Activated CD4-positive, alpha-beta T cell treated with anti-CD3 and anti-CD28 coated beads, Interleukin-2, amount 10 ng/mL, durations not matched to agents 7 days and 5 days (primary cell): ENCODE data around the gene MPI. TPM values are rescaled to one million over a fixed set of nuclear protein-coding genes. Genes with fewer than 3 reads are reported as not detected.
"Not testable (repeated sequence)": the region's sequence is repeated elsewhere in the genome, so short reads cannot be mapped to it uniquely, and the experiment has no call there.

Experiments
- CTCF ChIA-PET: fragments of 350-600 bp; sonication (Branson Sonifier 250); formaldehyde crosslinking; loops from one replicate; lab custom pipeline; 2021; ENCODE audit warnings: antibody characterized with exemption; lab: Charles Lee
- POLR2A ChIA-PET: fragments of 350-600 bp; sonication (Branson Sonifier 250); formaldehyde crosslinking; loops from one replicate; lab custom pipeline; 2021; ENCODE audit warnings: antibody characterized with exemption; lab: Charles Lee
- DNase-seq: peaks from one replicate; pipeline ENCODE4 v3.0.0-alpha.2; 2020
- H3K27ac Mint-ChIP-seq: one replicate; pipeline ENCODE4 v1.8.0; 2021; ENCODE audit warnings: mild to moderate bottlenecking, moderate library complexity, mixed read lengths
- H3K27me3 Mint-ChIP-seq: one replicate; pipeline ENCODE4 v1.8.0; 2021; ENCODE audit warnings: mixed read lengths
- H3K36me3 Mint-ChIP-seq: one replicate; pipeline ENCODE4 v1.8.0; 2021; ENCODE audit warnings: low read depth, mixed read lengths
- H3K4me1 Mint-ChIP-seq: one replicate; pipeline ENCODE4 v1.8.0; 2021; ENCODE audit warnings: mixed read lengths
- H3K4me3 Mint-ChIP-seq: one replicate; pipeline ENCODE4 v1.8.0; 2021; ENCODE audit warnings: mild to moderate bottlenecking, moderate library complexity, mixed read lengths
- H3K9me3 Mint-ChIP-seq: one replicate; pipeline ENCODE4 v1.8.0; 2021; ENCODE audit warnings: mixed read lengths
- total RNA-seq, 2 experiments: library from RNA; stranded (reverse); gene quantifications; one replicate each; pipeline ENCODE4 v1.2.3, GENCODE V29; 2021

Gene MPI
- total RNA-seq, 2 experiments from 2014 or later, result 58.1 to 64.1 TPM

GRCh38 chr15:74913799-74914198 lies 24.0 kb downstream of the MPI start:
- CTCF ChIA-PET, result interaction anchor here (0.9 kb wide), 1 partner anchor 12 kb away, joined by 3 read pairs; no protein-coding TSS in a partner anchor
- POLR2A ChIA-PET, H3K9me3 Mint-ChIP-seq, H3K4me1 Mint-ChIP-seq, DNase-seq, H3K27me3 Mint-ChIP-seq, H3K4me3 Mint-ChIP-seq, H3K27ac Mint-ChIP-seq: not testable (repeated sequence)
- H3K36me3 Mint-ChIP-seq, result peaks cover 43% of the 10 kb centered on the region

GRCh38 chr15:74917676-74918075 lies 27.8 kb downstream of the MPI start:
- H3K4me3 Mint-ChIP-seq, result no peak overlapping the region
- H3K4me1 Mint-ChIP-seq, result peaks cover 5% of the 10 kb centered on the region
- no peak overlapping the region for H3K27ac Mint-ChIP-seq
- H3K27me3 Mint-ChIP-seq, result no peaks in the 10 kb centered on the region
- DNase-seq, result no peak
- ChIA-PET CTCF (interaction anchor here (0.6 to 1.4 kb wide), 4 partner anchors 12 to 169 kb away, joined by 3 to 5 read pairs (median 4); no protein-coding TSS in a partner anchor), POLR2A (interaction anchor here (0.7 kb wide), 1 partner anchor 100 kb away, joined by 3 read pairs; no protein-coding TSS in a partner anchor)
- peaks cover 58% of the 10 kb centered on the region for H3K36me3 Mint-ChIP-seq
- H3K9me3 Mint-ChIP-seq, result no peaks in the 10 kb centered on the region

- ChIA-PET CTCF (interaction anchor here (0.6 kb wide), 1 partner anchor 276 kb away, joined by 4 read pairs; no protein-coding TSS in a partner anchor), POLR2A (no interaction called here)
- Mint-ChIP-seq H3K27ac (no peak overlapping the region), H3K4me1 (peaks cover 5% of the 10 kb centered on the region), H3K27me3 (no peaks in the 10 kb centered on the region), H3K36me3 (peaks cover 48% of the 10 kb centered on the region), H3K4me3 (no peak overlapping the region), H3K9me3 (no peaks in the 10 kb centered on the region)
- DNase-seq, result no peak
Measured at GRCh38 chr15:74920456-74920855, 30.6 kb downstream of the MPI start.

DNA sequence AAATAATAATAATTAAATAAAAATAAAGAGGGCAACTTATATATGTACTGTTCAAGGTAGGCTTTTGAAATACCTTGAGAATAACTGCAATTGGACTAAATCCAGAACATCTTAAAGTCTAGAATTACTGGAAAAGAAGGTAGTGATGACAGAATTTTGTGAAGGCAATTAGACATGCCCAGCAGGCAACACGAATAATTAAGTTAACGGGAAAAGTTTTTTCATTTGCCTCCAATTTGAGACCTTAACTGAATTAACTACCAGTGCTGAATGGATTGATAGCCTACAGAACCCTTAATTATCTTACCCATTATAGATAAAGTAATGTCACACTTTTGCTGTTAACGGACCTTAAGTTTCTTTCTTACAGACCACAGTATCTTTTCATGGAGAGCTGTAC lies 34.7 kb downstream of the MPI start:
- peaks cover 5% of the 10 kb centered on the region for H3K4me1 Mint-ChIP-seq
- no peak overlapping the region for H3K4me3 Mint-ChIP-seq
- no peak for DNase-seq
- H3K9me3 Mint-ChIP-seq, result no peaks in the 10 kb centered on the region
- ChIA-PET CTCF (interaction anchor here (1.0 to 1.3 kb wide), 2 partner anchors 18 to 22 kb away, joined by 3 read pairs; partner anchors contain the start of gene FAM219B), POLR2A (no interaction called here)
- H3K27ac Mint-ChIP-seq, result no peak overlapping the region
- H3K27me3 Mint-ChIP-seq, result no peaks in the 10 kb centered on the region
- peaks cover 51% of the 10 kb centered on the region for H3K36me3 Mint-ChIP-seq

- H3K4me1 Mint-ChIP-seq, result peaks cover 17% of the 10 kb centered on the region
- H3K4me3 Mint-ChIP-seq, result no peak overlapping the region
- peaks cover 43% of the 10 kb centered on the region for H3K36me3 Mint-ChIP-seq
- DNase-seq, result no peak
- H3K9me3 Mint-ChIP-seq, result no peaks in the 10 kb centered on the region
- ChIA-PET POLR2A (no interaction called here), CTCF (interaction anchor here (0.6 kb wide), 1 partner anchor 49 kb away, joined by 3 read pairs; no protein-coding TSS in a partner anchor)
- no peak overlapping the region for H3K27ac Mint-ChIP-seq
- H3K27me3 Mint-ChIP-seq, result no peaks in the 10 kb centered on the region
Measured at GRCh38 chr15:74928771-74929198, 38.9 kb downstream of the MPI start.

DNA sequence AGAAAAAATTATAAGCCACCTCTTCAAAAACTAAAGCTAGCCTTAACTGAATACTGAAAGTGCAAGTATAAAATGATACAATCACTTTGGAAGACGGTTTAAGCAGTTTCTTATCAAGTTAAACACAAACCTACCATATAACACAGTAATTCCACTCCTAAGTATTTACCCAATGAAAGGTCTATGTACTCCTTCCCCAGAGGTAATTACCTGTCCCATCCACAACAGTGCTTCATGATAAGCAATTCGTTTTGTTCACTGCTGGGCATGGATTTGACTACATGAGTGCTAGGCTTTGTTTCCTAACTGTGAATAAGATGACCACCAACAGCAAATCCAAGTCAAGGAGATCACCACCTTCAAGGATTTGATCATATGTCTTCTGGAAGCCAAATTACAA lies 43.7 kb downstream of the MPI start:
- ChIA-PET POLR2A (no interaction called here), CTCF (interaction anchor here (0.7 to 2.1 kb wide), 2 partner anchors 27 to 220 kb away, joined by 4 to 7 read pairs; partner anchors contain the start of gene FAM219B)
- H3K36me3 Mint-ChIP-seq, result peaks cover 36% of the 10 kb centered on the region
- H3K27ac Mint-ChIP-seq, result peak overlapping the region; percentile 36
- H3K4me1 Mint-ChIP-seq, result peaks cover 46% of the 10 kb centered on the region
- H3K27me3 Mint-ChIP-seq, result no peaks in the 10 kb centered on the region
- no peak overlapping the region for H3K4me3 Mint-ChIP-seq
- DNase-seq, result no peak
- no peaks in the 10 kb centered on the region for H3K9me3 Mint-ChIP-seq

DNA sequence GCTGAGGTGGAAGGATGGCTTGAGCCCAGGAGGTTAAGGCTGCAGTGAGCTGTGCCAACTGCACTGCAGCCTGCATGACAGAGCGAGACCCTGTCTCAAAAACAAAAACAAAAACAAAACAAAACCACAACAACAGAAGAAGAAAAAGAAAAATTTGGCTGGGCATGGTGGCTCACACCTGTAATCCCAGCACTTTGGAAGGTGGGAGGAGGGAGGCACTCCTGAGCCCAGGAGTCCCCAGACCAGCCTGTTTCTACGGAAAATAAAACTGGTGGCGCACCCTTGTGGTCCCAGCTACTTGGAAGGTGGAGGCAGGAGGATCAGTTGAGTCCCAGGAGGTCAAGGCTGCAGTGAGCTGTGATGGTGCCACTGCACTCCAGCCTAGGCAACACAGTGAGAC lies 45.4 kb downstream of the MPI start:
- Mint-ChIP-seq H3K4me1 (peaks cover 46% of the 10 kb centered on the region), H3K4me3 (peak overlapping the region; percentile 49), H3K36me3 (peaks cover 27% of the 10 kb centered on the region)
- DNase-seq, H3K27me3 Mint-ChIP-seq, POLR2A ChIA-PET, H3K27ac Mint-ChIP-seq, H3K9me3 Mint-ChIP-seq: not testable (repeated sequence)
- CTCF ChIA-PET, result interaction anchor here (0.6 to 2.1 kb wide), 4 partner anchors 29 to 524 kb away, joined by 3 to 7 read pairs (median 3); partner anchors contain the start of gene FAM219B

DNA sequence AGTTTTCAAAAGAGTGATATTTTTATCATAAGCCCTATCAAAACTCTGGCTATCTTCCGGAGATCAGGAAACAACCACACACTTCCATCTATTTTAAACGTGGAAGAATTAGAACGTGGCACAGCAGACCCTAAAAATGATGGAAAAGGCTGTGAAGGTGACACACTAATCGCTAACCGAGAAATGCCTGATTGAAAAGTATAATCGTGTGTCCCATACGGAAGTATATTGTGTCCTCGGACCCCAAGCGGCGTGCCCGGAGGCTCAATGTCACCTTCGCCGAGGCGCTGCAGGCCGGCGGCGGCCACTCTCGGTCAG lies 47.4 kb downstream of the MPI start:
- H3K27me3 Mint-ChIP-seq, result no peaks in the 10 kb centered on the region
- no peaks in the 10 kb centered on the region for H3K9me3 Mint-ChIP-seq
- H3K4me1 Mint-ChIP-seq, result peaks cover 37% of the 10 kb centered on the region
- peaks cover 20% of the 10 kb centered on the region for H3K36me3 Mint-ChIP-seq
- POLR2A ChIA-PET, result no interaction called here
- peak overlapping the region; percentile 87 for H3K4me3 Mint-ChIP-seq
- no peak for DNase-seq
- CTCF ChIA-PET, result interaction anchor here (1.0 kb wide), 1 partner anchor 34 kb away, joined by 4 read pairs; no protein-coding TSS in a partner anchor
- H3K27ac Mint-ChIP-seq, result peak overlapping the region; percentile 97

DNA sequence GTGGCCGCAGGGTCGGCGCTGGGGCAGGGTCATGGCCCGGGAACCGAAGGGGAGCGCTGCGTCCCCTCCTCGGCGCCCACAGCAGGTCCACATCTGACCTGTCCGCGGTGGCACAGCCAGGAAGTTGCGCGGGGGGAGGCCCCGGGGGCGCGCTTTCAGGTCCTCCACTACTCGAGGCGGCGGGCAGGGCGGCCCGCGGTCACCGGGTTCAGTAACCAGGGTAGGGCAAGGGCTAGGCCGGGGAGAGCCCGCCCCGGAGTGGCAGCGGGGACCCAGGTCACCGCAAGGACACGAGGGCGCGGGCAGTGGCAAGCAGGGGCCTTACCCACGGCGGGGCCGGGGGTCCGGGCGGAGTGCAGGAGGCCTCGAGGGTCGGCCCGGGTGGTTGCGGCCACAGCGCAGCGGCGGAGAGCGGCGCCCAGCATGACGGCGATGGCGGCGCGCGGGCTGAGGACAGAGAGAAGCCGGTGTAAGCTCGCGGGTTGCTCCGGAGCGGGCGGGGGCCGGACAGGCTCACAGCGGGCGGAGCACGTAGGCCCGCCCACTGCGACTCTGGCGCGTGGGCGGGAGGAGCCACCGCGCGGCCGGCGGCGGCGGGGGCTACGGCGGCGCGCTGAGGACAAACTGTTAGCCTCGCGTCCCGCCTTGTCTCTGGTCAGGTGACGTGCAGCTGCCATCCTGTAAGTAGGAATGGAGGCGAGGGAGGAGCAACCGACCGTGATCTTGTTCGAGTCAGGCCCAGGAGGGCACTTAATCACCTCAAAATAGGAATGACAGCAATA lies 47.9 kb downstream of the MPI start, which contains the start of gene COX5A:
Gene COX5A (minus strand): TSS at position 484 of the 782 bp plus-strand sequence. CDS start 59 bp downstream, at position 425.
- Mint-ChIP-seq H3K27me3 (no peaks in the 10 kb centered on the region), H3K36me3 (peaks cover 19% of the 10 kb centered on the region), H3K9me3 (no peaks in the 10 kb centered on the region), H3K4me1 (peaks cover 35% of the 10 kb centered on the region), H3K27ac (peak within 1 kb of the TSS; percentile 97), H3K4me3 (peak within 1 kb of the TSS; percentile 87)
- ChIA-PET POLR2A (interaction anchor here (0.6 to 0.7 kb wide), 2 partner anchors 70 to 93 kb away, joined by 3 read pairs; no protein-coding TSS in a partner anchor), CTCF (interaction anchor here (0.8 to 1.5 kb wide), 4 partner anchors 16 to 118 kb away, joined by 3 to 4 read pairs (median 4); no protein-coding TSS in a partner anchor)
- peak; percentile 93 for DNase-seq

GRCh38 chr15:74950078-74950908 lies 60.5 kb downstream of the MPI start:
- H3K9me3 Mint-ChIP-seq, result no peaks in the 10 kb centered on the region
- POLR2A ChIA-PET, result no interaction called here
- peak; percentile 85 for DNase-seq
- CTCF ChIA-PET, result interaction anchor here (0.6 to 3.3 kb wide), 27 partner anchors 9 to 332 kb away, joined by 3 to 10 read pairs (median 4); no protein-coding TSS in a partner anchor
- H3K27me3 Mint-ChIP-seq, result no peaks in the 10 kb centered on the region
- H3K4me3 Mint-ChIP-seq, result no peak overlapping the region
- no peaks in the 10 kb centered on the region for H3K36me3 Mint-ChIP-seq
- H3K27ac Mint-ChIP-seq, result no peak overlapping the region
- H3K4me1 Mint-ChIP-seq, result peaks cover 8% of the 10 kb centered on the region

GRCh38 chr15:74951006-74951405 lies 61.2 kb downstream of the MPI start:
- Mint-ChIP-seq H3K9me3 (no peaks in the 10 kb centered on the region), H3K36me3 (no peaks in the 10 kb centered on the region), H3K4me1 (peaks cover 15% of the 10 kb centered on the region), H3K27me3 (no peaks in the 10 kb centered on the region), H3K27ac (no peak overlapping the region), H3K4me3 (no peak overlapping the region)
- CTCF ChIA-PET, result interaction anchor here (0.6 to 3.3 kb wide), 26 partner anchors 8 to 332 kb away, joined by 3 to 10 read pairs (median 4); no protein-coding TSS in a partner anchor
- DNase-seq, result no peak
- POLR2A ChIA-PET, result no interaction called here
